ENCODE data around the gene ADGRL3.

ADGRL3 gene

GRCh38 chr4:61277785-61278760 lies 77.9 kb downstream of the ADGRL3 start:
- DNase-seq (ENCODE audit: low read depth in 2 of 2), result no peak

DNA sequence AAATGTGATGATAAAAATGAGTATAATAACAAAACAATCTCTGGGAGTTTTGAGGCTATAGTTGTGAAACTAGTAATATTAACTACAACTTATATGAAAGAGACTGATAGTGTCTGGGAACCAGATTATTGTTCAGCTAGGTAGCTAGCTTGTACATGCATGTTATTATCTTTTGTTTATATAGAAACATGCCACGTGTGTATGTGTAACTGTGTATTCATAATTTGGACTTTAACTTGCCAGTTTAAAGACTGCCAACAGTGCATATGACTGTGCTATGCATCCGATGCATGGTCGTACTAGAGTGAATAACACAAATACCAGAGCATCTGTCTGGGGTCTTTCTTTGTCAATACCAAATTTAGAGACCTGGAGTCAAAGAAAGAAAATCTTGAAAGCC lies 92.2 kb downstream of the ADGRL3 start:
- no peak for DNase-seq (ENCODE audit: low read depth in 2 of 2)

DNA sequence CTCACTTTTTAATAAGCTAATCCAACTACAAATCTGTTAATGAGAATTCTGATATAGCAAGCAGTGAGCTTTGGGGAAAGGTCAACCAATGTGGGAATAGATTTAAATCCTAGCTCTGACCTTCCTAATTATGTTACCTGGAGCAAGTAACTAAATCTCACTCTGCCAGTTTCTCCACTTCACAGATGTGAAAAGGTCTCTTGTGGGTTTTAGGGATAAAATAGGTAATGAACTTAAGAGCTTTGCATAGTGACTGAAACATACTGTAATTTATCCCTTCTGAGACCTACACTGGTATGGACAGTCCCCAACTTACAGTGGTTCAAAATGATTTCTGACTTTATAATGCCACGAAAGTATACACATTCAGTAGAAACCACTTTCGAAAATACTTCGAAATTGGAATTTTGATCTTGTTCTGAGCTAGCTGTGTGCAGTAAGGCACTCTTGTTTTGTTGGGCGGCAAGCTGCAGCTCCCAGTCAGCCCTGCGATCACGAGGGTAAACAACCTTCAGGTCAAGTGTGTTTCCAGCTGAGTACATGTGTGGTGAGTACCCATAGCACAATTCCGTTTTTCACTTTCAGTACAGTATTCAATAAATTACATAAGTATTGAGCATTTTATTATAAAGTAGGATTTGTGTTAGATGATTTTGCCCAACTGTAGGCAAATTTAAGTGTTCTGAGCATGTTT lies 93.7 kb downstream of the ADGRL3 start:
- DNase-seq (ENCODE audit: low read depth in 2 of 2), result no peak

GRCh38 chr4:61294936-61295335 lies 94.8 kb downstream of the ADGRL3 start:
- DNase-seq (ENCODE audit: low read depth in 2 of 2), result no peak

DNA sequence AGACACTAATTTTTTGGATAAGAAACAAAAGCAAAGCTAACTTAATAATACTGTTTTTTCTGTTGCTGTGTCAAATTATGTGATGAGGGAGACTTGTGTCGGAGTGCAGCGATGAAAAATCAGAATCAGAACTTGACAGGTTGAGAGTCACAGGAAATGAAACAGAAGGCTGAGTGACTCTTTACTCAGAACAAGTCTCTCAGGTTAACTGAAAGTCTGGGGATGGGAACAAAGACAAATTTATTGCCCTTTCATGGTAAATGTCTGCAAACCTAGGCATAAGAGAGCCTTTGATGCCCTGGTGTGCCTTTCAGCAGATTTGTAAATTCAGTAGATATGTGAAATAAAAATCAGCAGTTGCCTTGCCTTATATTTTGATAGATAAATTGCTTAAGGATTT lies 96.0 kb downstream of the ADGRL3 start:
- no peak for DNase-seq (ENCODE audit: low read depth in 2 of 2)

DNA sequence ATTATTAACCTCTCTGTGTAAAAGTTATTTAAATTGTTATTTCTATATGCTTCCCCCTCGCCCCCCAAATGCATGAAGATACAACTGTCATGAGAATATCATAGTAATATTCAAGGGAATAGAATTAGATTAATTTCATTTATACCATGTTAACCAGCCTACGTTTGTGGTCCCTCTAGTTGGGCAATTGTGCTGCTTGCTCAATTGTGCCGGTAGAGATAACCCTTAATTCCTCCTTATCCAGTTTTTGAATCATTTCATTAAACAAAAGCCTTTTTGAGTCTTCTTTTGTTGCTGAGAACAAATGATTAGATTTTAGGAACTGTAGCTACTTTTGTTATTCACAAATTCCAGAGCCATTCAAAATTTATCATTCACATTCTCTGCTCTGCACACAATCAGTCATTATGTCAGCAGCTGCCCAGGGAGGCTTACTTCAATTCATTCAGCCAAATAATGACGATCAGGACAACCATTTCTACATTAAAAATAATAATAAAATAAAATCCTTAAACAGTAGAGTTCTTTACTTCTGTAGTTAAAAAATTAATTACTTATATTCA lies 98.1 kb downstream of the ADGRL3 start:
- DNase-seq (ENCODE audit: low read depth in 2 of 2), result no peak

DNA sequence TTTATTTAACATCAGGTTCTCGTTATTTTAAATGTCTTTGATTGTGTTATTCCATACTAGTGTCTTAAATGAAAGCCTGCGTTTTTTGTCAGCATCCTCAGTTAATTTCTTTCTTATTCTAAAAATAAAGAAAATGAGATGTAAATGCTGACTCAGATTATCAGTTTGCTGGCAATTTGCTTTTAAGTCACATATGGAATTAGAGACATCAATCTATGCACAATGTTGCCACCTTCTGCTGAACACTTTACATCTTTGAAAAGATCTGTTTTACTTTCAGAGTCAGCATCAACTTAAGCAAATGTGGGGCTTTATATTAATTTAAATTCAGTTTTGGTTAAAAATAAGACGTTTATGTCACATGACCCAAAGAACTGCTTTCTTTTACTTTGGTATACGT lies 99.2 kb downstream of the ADGRL3 start:
- DNase-seq (ENCODE audit: low read depth in 2 of 2), result no peak

DNA sequence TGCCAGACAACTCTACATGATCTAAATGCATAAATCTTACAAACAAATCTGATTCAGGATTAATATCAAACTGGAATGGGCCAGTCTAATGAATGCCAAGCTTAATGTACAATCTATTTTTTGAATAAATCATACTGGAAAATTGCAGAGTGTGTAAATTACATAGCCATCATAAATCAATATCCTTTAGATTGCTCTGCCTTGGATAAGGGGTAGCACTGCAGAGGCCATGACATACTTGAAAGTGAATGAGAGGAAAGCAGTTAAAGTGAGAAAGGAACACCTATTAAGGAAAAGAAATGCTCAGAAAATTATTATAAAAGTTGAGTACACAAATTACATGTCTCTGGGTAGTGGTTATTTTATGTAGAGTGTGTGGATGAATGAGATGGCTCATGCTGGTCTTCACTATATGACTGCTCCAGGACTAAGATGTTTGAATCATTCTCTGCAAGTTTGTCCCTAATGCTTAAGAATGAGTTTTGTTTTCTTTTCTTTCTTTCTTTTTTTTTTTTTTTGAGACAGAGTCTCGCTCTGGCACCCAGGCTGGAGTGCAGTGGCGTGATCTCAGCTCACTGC lies 100.2 kb downstream of the ADGRL3 start:
- DNase-seq (ENCODE audit: low read depth in 2 of 2), result no peak

DNA sequence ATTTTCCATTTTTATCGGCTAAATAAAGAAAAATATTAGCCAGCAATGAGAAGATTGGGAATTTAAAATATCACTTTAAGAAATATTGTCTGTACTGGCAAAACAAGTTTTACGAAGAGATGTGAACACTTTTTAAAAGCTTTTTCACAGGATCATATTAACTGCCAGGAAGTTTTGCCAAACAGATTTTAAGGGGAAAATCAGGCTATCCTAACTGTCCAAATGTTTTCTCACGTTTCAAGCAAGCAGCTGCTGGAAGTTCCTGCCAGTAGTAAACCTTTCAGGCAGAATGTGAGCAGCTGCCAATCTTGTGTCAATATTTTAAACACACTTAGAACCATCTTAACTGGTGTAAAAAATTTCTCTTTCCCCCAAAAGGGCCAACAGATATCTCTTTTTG lies 101.1 kb downstream of the ADGRL3 start:
- DNase-seq (ENCODE audit: low read depth in 2 of 2), result no peak

DNA sequence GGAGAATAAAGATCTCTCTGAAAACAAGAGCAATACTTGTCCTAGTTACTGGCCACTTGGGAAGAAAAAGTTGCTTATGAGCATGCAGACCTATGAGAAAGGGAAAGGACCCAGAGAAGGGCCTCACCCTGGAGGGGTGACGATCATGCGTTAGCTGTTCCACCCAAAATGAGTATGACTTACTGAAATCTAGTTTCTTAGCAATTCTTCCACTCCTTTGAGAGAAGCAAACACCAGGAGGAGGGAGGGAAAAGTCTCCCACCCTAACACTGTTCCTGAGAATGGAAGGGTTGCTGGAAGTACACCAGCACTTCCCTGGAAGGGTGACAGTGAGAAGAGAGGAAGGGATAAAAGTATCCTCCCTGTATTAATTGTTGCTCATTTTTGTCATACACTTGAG lies 107.9 kb downstream of the ADGRL3 start:
- no peak for DNase-seq (ENCODE audit: low read depth in 2 of 2)

DNA sequence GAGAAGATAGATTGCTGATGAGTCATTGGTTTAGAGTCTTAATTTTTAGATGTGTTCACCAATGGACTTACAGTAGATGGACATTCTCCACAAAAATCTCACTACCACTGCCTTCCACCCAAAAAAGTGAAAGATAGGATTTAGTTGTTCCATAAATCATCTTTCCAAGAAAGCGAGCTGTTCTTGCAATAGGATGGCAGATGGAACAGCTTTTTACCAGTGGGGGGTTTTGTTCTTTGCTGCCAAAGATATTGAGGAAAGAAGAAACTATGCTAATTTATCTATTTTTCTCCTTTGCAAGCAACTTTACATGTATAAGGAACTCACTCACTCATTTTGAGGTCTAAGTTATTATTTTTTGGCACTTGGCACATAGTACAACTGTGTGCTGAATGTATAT lies 109.5 kb downstream of the ADGRL3 start:
- DNase-seq (ENCODE audit: low read depth in 2 of 2), result no peak

- no peak for DNase-seq (ENCODE audit: low read depth in 2 of 2)
These were observed 112.4 kb downstream of the ADGRL3 start for GRCh38 chr4:61312526-61312925.

GRCh38 chr4:61318431-61318830 lies 118.3 kb downstream of the ADGRL3 start:
- DNase-seq (ENCODE audit: low read depth in 2 of 2), result no peak

- no peak for DNase-seq (ENCODE audit: low read depth in 2 of 2)
These were observed 119.0 kb downstream of the ADGRL3 start for GRCh38 chr4:61319156-61319555.

GRCh38 chr4:61320154-61320553 lies 120.0 kb downstream of the ADGRL3 start:
- no peak for DNase-seq (ENCODE audit: low read depth in 2 of 2)

- no peak for DNase-seq (ENCODE audit: low read depth in 2 of 2)
These were observed 120.5 kb downstream of the ADGRL3 start for GRCh38 chr4:61320631-61321030.

DNA sequence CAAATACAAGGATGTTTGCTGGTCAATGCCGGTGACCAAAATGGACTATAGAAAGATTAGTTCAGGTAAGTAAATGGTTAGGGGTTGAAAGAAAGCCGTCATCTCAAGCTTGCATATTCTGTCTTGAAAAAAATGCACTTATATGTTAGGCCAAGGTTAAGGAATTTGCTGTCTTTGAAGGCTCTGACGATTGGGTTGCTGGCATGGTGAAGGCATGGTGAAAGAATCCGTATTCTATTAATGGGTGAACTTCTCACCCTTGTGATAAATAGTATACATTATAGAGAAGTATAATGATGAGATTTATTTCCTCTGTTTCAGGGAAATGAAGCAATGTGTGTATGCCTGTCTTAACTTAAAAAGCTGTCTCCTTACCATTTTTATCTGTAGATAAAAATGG lies 132.6 kb downstream of the ADGRL3 start:
- DNase-seq (ENCODE audit: low read depth in 2 of 2), result no peak

GRCh38 chr4:61333490-61333889 lies 133.4 kb downstream of the ADGRL3 start:
- DNase-seq (ENCODE audit: low read depth in 2 of 2), result no peak

DNA sequence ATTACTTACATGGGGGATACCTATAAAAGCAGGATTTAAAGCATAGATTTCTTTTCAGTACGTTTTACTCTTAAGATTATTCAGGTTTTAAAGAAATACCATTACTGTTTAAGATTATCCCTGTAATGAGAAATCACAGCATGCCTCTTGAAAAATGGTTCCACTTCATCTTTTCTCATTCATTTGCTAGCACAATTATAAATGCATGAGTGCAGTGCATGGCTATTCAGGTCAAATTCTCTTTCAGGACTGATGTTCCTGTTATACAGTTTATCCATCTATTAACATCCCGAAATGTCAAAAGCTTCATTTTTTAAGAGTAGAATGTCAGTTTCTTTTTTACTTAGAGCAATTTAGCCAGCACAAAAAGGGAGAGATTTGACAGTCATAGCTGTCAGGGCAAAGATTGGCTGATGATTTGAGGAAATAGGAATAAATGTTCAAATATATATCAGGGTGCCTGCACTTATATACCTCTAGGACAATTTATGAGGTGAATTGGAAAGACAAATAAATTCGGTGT lies 135.2 kb downstream of the ADGRL3 start:
- no peak for DNase-seq (ENCODE audit: low read depth in 2 of 2)

DNA sequence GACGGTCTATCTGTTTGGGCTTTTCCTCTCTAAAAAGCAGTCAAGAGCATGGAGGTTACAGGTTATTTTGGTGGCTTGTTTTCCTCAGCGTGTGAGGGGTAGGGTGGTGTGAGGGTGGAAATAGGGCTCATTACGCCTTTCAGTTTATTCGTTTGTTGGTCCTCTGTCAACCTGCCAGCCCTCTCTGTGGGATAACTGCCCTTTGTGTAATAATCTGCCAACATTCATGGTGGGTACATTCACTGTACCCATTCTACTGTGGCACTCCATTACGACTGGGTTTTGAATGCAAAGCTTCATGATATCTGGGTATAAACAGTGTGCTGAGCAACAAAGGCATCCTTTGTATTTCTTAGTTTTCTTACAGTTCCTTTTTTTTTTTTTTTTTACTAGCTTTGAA lies 136.4 kb downstream of the ADGRL3 start:
- no peak for DNase-seq (ENCODE audit: low read depth in 2 of 2)

- no peak for DNase-seq (ENCODE audit: low read depth in 2 of 2)
These were observed 136.8 kb downstream of the ADGRL3 start for GRCh38 chr4:61336916-61337315.

DNA sequence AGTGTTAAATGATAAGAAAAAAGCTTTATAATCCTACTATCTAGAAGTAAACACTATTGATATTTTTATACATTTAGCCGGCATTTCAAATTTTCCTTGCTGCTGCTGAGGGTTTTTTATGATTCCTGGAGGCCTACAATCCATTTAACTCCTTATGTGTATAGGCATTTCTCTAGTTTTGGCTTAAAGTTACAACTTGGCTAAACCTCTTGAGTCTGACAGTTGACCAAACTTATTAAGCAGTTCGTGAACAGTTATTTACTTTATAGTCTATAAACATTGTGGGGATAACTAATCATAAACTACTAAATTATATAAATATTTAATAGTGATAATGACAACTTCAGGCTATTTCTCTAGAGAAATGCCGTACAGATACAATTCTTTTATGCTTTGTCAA lies 141.9 kb downstream of the ADGRL3 start:
- DNase-seq (ENCODE audit: low read depth in 2 of 2), result no peak
